GM19328 (cell line): Measurements from ENCODE around the gene COBL.

ENCODE experiments used
- ATAC-seq: cut with Tn5 transposase; IDR thresholded peaks from one replicate; pipeline ENCODE4 v1.9.1; 2021; ENCODE audit warnings: mild to moderate bottlenecking, moderate library complexity; ENCODE audit not compliant: unreplicated experiment

Gene COBL

DNA sequence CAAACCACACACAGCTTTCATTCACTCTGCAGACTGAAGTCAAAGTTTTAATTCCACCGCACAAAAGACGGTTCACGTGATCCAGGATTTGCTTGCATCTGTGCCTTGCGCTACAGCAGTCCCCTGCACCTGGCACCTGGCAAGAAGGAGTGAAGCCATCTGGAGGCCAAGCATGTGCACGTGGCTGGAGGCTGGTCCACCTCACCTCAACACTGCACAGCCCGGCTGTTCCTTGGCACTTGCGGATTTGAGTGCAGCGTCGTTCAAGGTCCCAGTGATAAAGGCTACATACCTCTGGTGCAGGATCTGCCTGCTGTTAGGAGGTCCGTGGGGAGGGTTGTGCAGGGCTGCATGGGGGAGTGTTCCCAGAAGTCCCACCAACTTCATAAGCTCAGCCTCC, 285.4 kb downstream of the COBL start:
- ATAC-seq, result no peak

DNA sequence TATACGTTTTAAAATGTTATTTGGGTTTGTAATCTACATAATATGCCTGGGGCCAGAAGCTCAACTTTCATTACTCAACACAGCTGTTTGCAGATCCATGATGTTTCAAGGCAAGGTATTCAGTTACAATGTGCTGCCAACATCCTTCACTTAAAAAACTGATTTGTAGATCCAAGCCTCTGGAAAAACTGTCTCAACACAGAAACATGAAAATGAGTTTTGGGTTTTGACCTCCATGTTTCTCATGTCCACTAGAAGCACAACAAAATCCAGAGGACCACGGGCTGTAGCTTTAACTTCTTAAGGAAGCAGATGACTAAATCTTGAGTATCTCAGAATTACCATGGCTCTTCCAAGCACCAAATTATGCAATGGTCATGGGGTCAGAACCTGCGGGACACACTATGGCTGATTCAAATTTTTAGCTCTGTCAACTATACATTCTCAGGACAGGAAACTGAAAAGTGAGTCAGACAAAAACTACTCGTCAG, 286.9 kb downstream of the COBL start:
- ATAC-seq, result no peak

DNA sequence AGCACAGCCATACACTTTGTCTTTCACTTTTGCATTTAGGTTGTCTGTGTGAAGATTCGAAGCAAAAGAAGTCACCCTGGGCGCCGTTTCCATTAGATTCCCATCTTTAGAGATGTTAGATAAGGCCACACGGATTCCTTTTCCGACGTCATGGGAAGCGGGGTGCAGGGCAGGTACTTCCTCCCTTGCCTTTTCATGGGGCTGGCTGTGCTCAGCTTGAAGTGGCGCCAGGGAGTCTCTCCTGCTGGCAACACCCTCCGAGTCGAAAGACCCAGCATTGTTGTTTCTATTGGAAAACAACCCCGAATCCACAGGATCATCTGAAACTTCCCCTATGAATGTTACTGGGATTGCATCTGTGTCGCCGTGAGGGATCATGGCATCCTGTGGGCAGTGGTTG, 287.5 kb downstream of the COBL start:
- ATAC-seq, result no peak

DNA sequence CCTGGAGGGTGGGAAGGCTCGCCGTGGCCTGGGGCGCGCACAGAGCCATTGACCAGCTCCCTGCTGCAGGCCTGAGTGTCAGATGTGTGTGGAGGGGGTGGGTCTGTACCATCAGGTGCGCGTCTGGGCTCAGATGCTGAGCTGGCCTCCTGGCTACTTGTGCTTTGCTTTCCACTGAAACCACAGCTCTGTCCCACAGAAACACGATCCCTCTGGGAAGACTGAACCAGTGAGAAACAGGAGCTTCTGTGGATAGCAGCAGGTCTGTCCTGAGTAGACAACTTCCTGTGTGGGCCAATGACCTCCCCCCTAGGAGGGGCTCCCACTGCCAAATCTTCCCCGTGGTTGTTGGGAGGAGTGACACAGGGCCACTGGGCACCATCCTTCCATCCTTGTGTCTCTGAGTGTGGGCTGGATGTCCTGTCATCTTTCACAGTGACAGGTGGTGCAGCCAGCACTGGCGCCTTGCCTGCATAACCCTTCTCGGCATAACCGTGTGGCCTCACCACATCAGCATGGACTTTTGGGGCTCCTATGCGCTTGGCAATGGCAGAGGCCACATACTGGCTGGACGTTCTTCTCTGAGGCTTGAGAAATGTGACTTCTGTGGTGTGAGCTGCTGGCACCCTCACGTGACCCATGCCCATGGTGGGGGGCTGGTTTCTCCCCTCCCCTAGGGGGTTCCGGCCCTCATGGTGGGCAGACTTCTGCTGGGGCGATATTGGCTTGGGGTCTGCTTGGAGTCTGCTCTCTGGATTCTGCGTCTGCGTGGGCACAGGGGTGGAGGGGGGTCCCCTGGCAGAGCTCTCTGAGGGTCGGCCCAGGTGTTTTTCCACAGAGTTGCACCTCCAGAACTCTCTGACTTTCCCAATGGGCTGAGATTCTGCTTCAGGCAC, 288.4 kb downstream of the COBL start:
- ATAC-seq, result no peak

DNA sequence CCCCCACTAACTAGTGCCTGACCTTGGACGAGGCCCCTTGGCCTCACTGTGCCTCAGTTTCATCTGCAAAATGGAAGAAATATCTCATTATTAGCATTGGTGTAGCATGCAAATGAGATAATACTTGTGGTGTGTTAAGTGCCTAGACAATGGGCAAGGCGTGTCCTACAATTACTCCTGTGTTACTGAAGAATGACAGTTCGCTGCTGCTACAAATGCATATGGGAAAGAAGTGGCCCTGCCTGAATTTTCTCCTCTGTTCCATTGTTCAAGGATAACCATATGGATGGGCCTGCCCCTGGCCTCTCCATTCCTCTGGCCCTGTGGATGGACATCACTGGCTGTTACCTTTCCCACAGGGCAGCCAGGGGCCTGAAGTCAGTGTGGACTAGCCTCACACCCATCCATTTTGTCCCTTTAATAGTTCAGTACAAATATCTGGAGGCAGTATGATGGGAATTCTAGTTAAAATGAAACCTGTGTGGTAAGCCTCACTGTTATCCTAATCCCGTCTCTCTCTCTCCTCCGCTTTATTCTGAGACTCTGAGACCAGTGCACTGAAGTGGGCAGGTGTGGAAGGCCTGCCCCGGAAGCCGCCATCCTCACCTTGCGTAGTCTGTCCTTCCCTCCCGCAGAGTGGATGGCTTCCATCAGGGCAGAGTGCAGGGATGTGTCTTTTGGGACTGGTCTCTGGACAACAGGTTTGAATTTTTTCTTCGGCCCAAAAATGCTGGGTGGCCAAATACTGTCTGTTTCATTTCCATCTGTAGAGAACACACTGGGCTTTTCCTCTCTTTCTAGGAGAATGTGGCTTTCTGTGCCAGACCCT, 289.3 kb downstream of the COBL start:
- ATAC-seq, result no peak

DNA sequence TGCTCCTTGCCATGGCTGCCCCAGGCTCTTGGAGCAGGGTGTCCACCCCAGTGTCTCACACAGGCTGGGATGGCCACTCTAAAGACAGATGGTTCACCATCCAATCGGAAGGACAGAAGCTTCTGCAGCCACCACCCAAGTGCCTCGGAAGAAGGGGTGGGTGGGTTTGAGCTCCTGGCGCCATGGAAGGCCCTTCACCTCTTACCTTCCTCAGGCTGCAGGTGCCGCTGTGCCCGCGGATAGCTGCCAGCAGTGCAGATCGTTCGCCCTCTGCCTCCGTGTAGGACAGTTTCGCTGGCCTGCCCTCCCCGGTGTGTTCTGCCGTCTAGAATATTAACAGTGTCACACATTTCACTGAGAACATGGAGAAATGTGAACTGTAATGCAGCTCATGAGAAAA, 290.3 kb downstream of the COBL start:
- no peak for ATAC-seq

DNA sequence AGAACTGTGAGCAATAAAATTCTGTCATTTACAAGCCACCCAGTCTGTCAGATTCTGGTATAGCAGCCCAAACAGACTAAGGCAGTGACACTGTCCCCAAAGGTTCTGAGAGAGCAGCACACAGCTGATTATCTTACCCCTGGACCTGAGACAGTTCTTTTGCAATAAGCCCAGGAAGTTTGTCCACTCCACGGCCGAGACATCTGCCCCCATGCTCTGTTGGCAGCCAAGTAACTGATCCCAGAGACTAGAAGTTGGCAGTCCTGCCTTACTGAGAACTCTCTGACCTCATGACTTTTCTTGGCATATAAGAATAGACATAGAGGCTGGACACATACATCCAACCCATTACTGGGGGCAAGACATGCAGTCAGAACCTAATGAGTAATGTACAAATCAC, 290.9 kb downstream of the COBL start:
- ATAC-seq, result no peak

DNA sequence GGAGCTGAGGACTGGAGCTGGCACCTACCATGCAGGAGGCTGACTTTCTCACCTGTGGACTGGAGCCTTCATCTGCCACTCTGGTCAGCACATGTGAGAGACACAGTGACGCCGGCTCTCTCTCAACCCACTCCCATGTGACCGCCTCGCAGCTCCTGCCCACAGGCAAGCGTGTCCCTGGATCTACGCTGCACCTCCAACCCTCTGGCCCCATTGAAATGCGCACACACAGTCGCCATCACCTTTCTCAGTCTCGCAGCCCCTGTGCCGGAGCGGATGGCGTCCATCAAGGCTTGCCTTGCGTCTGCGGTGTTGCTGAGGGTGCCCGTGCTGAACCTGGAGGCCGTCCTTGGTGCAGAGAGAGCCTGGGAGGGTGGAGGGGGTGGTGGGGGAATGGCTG, 291.7 kb downstream of the COBL start:
- ATAC-seq, result no peak

DNA sequence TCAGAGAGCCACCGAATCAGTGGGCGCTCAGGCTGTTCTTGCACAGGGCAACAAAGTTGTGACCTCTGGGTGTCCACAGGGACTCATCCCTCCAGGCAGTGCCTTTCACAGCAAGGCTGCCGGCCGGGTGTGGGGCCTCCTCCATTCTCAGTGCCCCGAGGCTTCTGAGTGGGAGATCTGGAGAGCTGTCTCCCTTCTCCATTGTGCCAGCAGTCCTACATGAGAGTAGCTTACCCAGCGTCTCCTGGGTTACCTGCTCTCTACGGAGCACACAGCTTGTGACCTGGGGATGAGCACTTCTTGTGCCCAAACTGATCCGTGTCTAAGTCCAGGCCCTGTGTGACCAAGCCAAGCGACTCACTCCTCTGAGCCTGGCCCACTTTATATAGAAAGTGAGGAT, 293.1 kb downstream of the COBL start:
- no peak for ATAC-seq

DNA sequence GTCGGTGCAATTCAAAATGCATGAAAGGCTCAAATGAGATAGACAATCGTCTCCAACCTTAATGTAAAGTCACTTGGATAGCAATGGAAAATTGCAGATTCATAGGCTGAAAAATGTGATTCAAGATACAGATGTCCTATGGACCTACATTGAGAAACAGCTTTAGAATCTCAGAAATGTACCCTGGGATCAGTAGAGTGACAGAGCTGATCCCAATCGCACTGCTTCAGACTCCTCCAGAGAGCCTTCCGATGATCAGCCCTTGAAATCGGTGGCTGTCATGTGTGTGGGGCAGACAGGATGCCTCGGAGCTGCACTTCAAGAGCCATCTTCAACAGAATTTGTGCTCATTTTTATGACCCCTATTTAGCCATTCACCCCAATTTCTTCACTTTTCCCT, 293.8 kb downstream of the COBL start:
- ATAC-seq, result no peak

DNA sequence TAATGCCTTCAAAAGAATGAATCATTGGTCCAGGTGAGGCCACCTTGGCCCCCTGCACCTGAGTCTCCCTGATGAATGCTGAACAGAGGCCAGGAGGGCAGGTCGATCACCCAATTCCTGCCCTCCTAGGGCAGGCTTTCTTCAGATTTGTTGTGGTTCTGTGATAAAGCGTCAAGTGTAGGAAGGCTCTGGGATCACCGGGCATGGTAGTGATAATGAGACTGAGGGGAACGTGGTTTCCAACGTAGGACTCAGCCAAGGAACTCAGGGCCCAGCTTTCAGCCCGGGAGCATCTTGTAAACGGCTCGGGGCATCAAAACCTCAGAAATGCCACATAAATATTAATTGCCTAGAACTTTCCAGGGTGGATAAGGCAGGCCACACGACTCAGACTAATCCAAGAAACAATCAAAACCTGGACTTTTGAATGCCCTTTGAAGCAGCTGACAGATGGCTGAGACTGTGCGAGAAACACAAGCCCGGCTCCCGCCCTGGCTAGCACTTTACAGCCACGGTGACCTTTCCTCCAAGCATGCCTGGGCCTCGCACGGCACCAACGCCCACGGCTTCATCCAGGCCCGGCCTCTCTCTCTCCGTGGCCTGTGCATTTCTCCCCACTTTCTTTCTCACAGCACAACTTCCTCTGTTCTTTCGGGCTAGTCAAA, 294.6 kb downstream of the COBL start:
- ATAC-seq, result no peak

DNA sequence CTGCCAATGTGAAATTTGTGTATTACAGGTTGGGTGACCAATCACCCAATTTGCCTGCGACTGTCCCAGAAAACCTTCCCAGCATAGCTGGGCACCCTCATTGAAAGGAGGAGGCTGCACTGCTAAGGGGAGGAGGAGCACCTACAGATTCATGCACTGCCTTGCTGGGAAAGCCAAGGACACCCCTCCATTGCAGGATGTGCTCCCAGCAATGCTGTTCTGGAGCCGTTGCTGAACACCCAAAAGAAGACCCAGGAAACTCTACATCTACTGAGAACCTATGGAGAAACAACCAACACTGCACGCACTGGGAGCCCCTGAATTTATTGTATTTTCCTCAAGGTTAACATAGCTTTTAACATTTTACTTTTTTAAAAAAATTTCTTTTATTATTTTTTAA, 295.7 kb downstream of the COBL start:
- no peak for ATAC-seq

DNA sequence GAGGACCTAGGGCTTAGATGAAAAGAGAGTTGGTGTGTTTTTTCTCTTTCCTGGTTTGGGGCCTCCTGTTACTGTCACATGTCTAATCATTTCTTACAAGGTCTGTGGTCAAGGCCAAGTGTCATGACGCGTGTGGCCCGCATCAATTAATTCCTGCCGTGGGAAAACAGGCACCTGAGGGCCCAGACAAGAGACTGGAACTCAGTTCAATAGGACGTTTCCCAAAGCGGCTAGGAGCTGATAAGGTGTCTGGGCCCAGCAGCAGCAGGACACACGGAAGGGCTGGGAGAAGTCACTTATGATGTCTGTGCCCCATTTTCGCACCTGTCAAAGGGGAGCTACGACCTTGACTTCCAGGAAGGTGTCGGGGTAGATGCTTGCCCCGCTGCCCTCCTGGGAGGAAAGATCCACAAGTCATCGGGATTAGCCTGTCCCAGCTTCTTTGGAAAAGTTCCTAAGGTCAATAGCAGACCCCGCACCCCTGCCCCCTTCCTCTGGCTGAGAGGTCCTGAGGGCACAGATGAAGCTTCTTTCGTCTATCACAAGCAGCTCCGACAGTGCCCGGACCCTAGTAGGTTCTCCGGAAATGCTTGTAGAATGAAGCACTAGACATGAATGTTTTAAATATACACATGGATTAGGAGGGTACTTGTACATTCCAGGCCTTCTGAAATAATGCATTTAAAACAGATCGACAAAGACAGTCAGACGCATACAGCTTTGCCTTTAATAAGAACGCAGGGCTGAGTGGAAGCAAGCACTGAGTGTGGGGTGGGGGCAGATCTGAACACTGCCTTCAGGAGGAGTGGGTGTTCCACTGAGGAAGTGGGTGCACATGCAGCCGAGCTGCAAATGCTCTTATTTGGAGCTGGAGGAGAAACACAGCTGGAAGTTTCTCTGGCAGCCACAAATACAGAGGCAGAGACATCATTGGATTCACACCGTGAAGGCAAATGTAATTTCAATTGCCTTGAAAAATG, 296.4 kb downstream of the COBL start:
- ATAC-seq, result no peak

DNA sequence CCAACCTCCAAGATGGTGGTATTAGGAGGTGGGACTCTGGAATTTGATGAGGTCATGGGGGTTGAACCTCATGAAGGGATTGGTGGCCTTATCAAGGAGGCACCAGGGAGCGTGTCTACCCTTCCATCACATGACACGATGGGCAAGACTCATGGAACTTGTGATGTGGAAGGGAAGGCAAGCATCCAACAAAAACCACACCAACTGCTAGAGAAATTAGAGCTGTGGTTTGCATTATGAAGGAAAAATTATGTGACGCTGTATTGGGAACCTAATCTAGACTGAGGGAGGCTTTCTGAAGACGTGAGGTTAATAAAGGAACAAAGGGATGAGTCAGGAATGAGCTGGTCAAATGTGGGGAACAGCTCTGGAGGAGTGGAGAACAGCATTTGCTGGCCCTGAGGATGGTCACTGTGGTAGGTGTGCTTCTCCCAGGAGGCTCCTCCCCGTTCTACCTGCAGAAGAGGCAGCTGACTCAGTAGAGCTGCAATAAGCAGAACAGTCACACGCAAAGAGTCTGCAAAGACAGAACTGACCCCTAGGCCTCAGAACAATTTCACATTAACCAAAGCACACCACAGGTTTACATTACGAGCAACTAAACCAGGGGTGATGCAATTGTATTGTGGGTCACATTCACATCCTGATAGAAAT, 297.3 kb downstream of the COBL start:
- ATAC-seq, result no peak

DNA sequence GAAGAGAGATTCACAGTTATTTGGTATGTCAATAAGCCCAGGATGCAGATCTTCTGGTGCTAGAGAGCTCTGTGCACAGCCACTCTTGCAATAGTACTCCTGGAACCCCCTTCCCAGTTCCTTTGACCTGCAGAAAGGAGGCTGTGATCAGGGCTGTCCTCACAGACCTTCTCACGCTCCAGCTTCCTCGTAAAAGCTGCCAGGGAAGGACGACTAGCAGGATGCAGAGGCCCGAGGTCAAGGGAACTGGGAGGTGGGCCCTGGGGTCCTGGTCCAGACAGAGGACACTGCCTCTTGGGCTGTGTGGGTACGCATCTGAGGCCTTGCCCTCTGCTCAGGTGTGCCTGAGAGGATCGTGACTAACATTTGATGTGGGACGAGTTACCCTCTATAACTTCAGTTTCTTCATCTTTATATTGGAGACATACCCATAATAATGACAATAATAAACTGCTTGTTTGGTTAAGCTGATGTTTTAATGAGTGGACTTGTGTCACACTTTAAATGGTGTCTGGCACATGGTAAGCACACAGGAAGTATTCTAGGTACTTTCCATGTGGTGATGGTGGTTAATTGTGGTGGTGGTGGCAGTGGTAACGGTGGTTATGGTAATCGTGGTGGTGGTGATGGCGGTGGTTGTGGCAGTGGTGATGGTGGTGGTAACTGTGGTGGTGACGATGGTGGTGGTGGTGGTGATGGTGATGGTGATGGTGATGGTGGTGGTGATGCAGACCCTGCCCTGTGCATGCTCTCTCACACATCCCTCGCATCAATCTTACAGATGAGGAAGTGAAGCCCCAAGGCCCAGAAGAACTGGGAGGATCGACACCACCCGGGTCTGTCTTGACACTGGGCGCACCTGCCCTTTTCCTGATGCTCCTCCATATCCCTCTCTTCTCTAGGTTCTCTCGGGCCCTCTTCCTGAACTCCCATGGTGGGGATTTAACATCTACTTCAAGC, 298.8 kb downstream of the COBL start:
- no peak for ATAC-seq

DNA sequence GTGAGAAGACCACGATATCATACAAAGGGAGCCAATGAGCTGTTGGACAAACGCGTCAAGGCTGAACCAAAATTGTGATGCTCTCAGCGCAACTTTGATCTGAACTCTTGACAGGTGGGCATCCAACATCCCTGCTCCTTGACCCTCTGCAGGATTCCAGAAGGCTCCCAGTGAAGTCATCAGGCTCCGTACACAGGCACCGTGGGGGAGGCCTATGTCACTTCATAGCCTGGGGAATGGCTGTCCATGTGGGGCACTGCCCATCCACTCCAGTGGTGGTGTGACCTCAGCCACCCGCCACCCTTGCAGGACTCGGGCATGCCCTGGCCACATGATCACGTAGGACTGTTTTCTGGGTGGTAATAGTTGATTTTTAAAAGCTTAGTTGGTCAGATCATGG, 300.1 kb downstream of the COBL start:
- no peak for ATAC-seq

DNA sequence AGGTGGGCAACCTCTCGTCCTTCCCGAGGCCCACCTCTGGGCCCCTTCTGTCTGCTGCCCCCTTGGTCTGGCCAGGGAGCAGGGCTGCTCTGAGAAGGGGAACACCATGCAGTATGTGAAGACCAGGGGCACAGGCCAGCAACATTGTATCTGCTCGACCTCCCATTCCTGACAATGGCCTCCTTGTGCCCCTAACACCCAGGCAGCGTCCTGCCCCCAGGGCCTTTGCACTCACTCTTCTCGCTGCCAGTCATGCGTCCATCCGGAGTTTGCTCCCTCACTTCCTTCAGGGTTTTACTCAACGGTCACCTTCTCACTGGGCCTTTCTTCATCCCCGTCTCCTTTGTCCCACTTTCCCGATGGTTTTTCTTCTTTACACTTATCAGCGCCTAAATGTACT, 301.0 kb downstream of the COBL start:
- ATAC-seq, result no peak

DNA sequence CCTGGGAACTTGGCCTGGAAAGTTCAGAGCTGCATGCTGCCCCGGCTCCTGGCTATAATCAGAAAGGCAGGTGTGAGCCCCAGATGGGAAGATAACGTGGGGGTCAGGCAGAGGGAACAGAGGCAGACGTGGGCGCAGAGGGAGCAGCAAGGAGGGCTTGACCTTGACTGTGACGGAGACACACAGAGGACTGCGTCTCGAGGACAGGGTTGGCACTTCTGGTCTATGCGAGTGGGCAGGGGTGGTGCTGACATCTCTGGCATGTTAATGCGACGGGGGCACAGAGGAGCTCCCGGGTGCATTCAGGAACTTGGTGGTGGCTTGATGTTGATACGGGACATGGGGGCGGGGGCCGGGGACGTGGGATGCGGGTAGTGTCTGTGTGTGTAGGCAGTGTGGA, 301.8 kb downstream of the COBL start:
- ATAC-seq, result no peak
